K562 (cell line): ENCODE results near the gene PEPD. TPM values are rescaled to one million over a fixed set of nuclear protein-coding genes. Genes with fewer than 3 reads are reported as not detected.

ENCODE experiments used
- ATAC-seq: fragments of 200-7000 bp; cut with Tn5 transposase; 3 replicates; pipeline ENCODE4 v1.9.1; 2020; ENCODE audit warnings: moderate library complexity
- BruUV-seq: library from RNA; stranded (reverse); fragments of 400-500 nt; replicated peaks from 2 replicates; lab custom pipeline; 2021; lab: Mats Ljungman, UMichigan
- CTCF ChIA-PET: fragments of 300-600 bp; formaldehyde crosslinking; extraction: SDS; loops from one replicate; lab custom pipeline; 2021; ENCODE audit warnings: low intra/inter-chr PET ratio; lab: Yijun Ruan, JAX
- POLR2A ChIA-PET: fragments of 300-600, 350-650 bp; sonication (Branson Sonifier 250); formaldehyde crosslinking; extraction: SDS; loops from one replicate; lab custom pipeline; 2021; ENCODE audit warnings: antibody characterized with exemption, inconsistent platforms; lab: Yijun Ruan, JAX
- DNase-seq, 4 experiments: peaks; one replicate each; pipeline versions ENCODE4 v3.0.0 to v3.0.0-alpha.2; 2011 to 2018; ENCODE audit warnings: low spot score in 3 of 4, mixed read lengths in 3 of 4; ENCODE audit errors: extremely low read depth in 1 of 4
- FAIRE-seq: peaks from 2 replicates; lab custom pipeline; 2011; peaks lifted over from hg19 to GRCh38; lab: Jason Lieb, UNC
- H2AFZ ChIP-seq: 2 replicates; pipeline ENCODE4 v1.6.0; 2011; ENCODE audit warnings: low read depth, low read length, control low read depth, inconsistent platforms
- H3K27ac ChIP-seq: fragments of 200-600 bp; 3 replicates; pipeline ENCODE4 v1.8.0; 2011; ENCODE audit warnings: low read depth, mild to moderate bottlenecking, control low read depth, inconsistent platforms, low read length, moderate library complexity, mixed read lengths; ENCODE audit errors: extremely low read depth
- H3K27me3 ChIP-seq, 2 experiments: fragments of 300-600 bp in 1 of 2; 2 replicates in 1 of 2; 3 replicates in 1 of 2; pipeline versions ENCODE4 v1.6.0 to v1.8.0; 2011; ENCODE audit warnings: inconsistent platforms in 2 of 2, low read length in 2 of 2, mild to moderate bottlenecking in 1 of 2, mixed read lengths in 1 of 2, moderate library complexity in 1 of 2; ENCODE audit not compliant: control insufficient read depth in 2 of 2, insufficient read depth in 2 of 2
- H3K36me3 ChIP-seq: fragments of 300-600 bp; 3 replicates; pipeline ENCODE4 v1.8.0; 2011; ENCODE audit warnings: mild to moderate bottlenecking, low read length, inconsistent platforms; ENCODE audit not compliant: control insufficient read depth, insufficient read depth
- H3K4me1 ChIP-seq, 2 experiments: fragments of 200-600 bp in 1 of 2; replicated peaks in 1 of 2; 2 replicates in 1 of 2; 3 replicates in 1 of 2; pipeline versions ENCODE4 v1.5.1 to v1.8.0; 2011; ENCODE audit warnings: inconsistent platforms in 2 of 2, low read length in 2 of 2, mild to moderate bottlenecking in 1 of 2, mixed read lengths in 1 of 2, moderate library complexity in 1 of 2; ENCODE audit not compliant: control insufficient read depth in 2 of 2, insufficient read depth in 2 of 2
- H3K4me2 ChIP-seq: 2 replicates; pipeline ENCODE4 v1.6.1; 2011; ENCODE audit warnings: low read length, control low read depth, inconsistent platforms, mixed read lengths; ENCODE audit not compliant: insufficient read depth
- H3K4me3 ChIP-seq: fragments of 200-600 bp; sonication (generic), shearing (Covaris generic); 2 replicates; pipeline ENCODE4 v1.5.1; 2016; ENCODE audit warnings: control low read depth, inconsistent platforms
- H3K79me2 ChIP-seq: fragments of 200-600 bp; 3 replicates; pipeline ENCODE4 v1.8.0; 2011; ENCODE audit warnings: low read length, inconsistent platforms; ENCODE audit not compliant: control insufficient read depth, insufficient read depth
- H3K9ac ChIP-seq, 2 experiments: 2 replicates each; pipeline versions ENCODE4 v1.6.0 to v1.6.1; 2011; ENCODE audit warnings: low read depth in 2 of 2, low read length in 2 of 2, control low read depth in 1 of 2, inconsistent platforms in 1 of 2, mild to moderate bottlenecking in 1 of 2, mixed read lengths in 1 of 2; ENCODE audit not compliant: insufficient read depth in 1 of 2
- H3K9me1 ChIP-seq: one replicate; pipeline ENCODE4 v1.6.0; 2011; ENCODE audit warnings: inconsistent platforms, mild to moderate bottlenecking, low read length, moderate library complexity; ENCODE audit not compliant: control insufficient read depth, insufficient read depth
- H3K9me3 ChIP-seq: replicated peaks from 2 replicates; pipeline ENCODE4 v1.5.1; 2011; ENCODE audit warnings: low read depth, low read length, inconsistent platforms; ENCODE audit not compliant: control insufficient read depth, insufficient read depth
- H4K20me1 ChIP-seq: replicated peaks from 2 replicates; pipeline ENCODE4 v1.6.1; 2011; ENCODE audit warnings: low read length, inconsistent platforms, mixed read lengths; ENCODE audit not compliant: control insufficient read depth, insufficient read depth
- GATAD2A ChIP-seq: fragments of 450-650 bp; IDR thresholded peaks from 2 replicates; pipeline ENCODE4 v1.6.1; 2017
- KLF10 ChIP-seq: fragments of 250-450 bp; sonication (Bioruptor Pico); IDR thresholded peaks from 2 replicates; pipeline ENCODE4 v1.6.1; 2021; ENCODE audit warnings: matching md5 sums
- TAF7 ChIP-seq: fragments of 450-650 bp; IDR thresholded peaks from 2 replicates; pipeline ENCODE4 v1.6.1; 2016; ENCODE audit warnings: missing genetic modification characterization, missing compliant biosample characterization
- WGBS: fragments of 100-300 bp; shearing (Covaris generic); methylation state at CpG from one replicate; pipeline ENCODE4 v1.1.6; 2016; ENCODE audit warnings: low coverage, mixed read lengths; ENCODE audit not compliant: insufficient coverage; ENCODE audit errors: missing lambda C conversion rate; 5-methylcytosine and 5-hydroxymethylcytosine counted together
- in situ Hi-C: fragments of 300-500 bp; cut with MboI; formaldehyde crosslinking; loops from 4 replicates; pipeline ENCODE4 v1.15.0; 2018; ENCODE audit warnings: inconsistent platforms, mixed read lengths
- intact Hi-C: fragments of 100-400 bp; cut with micrococcal nuclease; formaldehyde crosslinking; loops from 2 replicates; pipeline ENCODE4 v1.14.2; 2022
- polyA plus RNA-seq, 8 experiments: library from polyadenylated mRNA; depleted of rRNA in 4 of 8; stranded (reverse) in 5 of 8; unstranded in 3 of 8; fragments of >200 nt; fragmentation: Nextera tagmentation in 2 of 8; fragmentation: Illumina TruSeq in 1 of 8; extraction: Ambion mirVana in 2 of 8; extraction: Trizol in 1 of 8; gene quantifications; 2 replicates each; pipeline versions ENCODE4 v1.2.1 to v1.2.3, GENCODE V29; 2011 to 2014; ENCODE audit warnings: inconsistent platforms in 1 of 8, missing spikeins in 1 of 8
- total RNA-seq, 7 experiments: library from RNA; depleted of rRNA in 6 of 7; stranded (reverse); fragments of >200 nt in 6 of 7; fragmentation: Illumina TruSeq in 2 of 7; extraction: Trizol in 2 of 7; gene quantifications; 2 replicates each; pipeline versions ENCODE4 v1.2.1 to v1.2.3, GENCODE V29; 2011 to 2021; ENCODE audit warnings: low replicate concordance in 1 of 7

Gene PEPD
- total and polyA plus RNA-seq, 9 of the 15 experiments (the other 6 are each of a cell fraction or from before 2014, with no cell fraction given): 1.3 to 19.2 (median 16.0) TPM

DNA sequence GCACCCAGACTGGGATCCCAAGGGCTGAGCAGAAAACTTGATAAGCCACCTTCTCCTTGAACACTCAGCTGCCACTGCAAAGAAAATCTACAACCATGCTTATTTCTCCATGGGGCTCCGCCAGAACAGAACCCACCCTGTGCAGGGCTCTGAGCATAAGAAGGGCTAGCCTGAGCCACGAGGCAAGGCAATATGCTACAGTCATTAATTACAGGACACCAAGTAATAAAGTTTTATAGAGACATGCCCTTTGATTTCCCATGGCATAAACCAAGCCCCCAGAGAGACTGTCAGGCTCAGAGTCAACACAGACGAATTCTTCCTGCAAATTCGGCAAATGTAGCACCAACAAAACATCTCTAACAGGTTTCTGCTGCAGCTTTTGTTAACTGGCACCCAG is 5.7 kb downstream of the PEPD start:
- Histone ChIP-seq H3K4me1 (peaks cover under 1 to 5% of the 10 kb centered on the region in 2 experiments; a peak in 2 of 5 replicates), H3K4me3 (no peak overlapping the region), H2AFZ (no peak overlapping the region), H3K4me2 (no peak overlapping the region), H3K36me3 (no peaks in the 10 kb centered on the region), H3K9me3 (no peaks in the 10 kb centered on the region), H4K20me1 (peaks cover 25% of the 10 kb centered on the region; the same call in 1 of the 2 replicates), H3K27me3 (peaks cover 0 to 3% of the 10 kb centered on the region in 2 experiments; a peak in 3 of 5 replicates), H3K9me1 (no peaks in the 10 kb centered on the region), H3K27ac (no peak overlapping the region), H3K9ac (no peak overlapping the region), H3K79me2 (no peaks in the 10 kb centered on the region)
- ATAC-seq: no peak
- DNase-seq: no peak
- BruUV-seq: no TSS peak
- 0% methylated on average over 4 of the region's 4 CpGs for WGBS
- intact Hi-C loops: no loop called here
- POLR2A ChIA-PET: interaction anchor here (0.6 kb wide), 1 partner anchor 70 kb away, joined by 3 read pairs; no protein-coding TSS in a partner anchor
- no peak for FAIRE-seq
- no peak for TF ChIP-seq GATAD2A
- CTCF ChIA-PET: no interaction called here
- in situ Hi-C loops: no loop called here

DNA sequence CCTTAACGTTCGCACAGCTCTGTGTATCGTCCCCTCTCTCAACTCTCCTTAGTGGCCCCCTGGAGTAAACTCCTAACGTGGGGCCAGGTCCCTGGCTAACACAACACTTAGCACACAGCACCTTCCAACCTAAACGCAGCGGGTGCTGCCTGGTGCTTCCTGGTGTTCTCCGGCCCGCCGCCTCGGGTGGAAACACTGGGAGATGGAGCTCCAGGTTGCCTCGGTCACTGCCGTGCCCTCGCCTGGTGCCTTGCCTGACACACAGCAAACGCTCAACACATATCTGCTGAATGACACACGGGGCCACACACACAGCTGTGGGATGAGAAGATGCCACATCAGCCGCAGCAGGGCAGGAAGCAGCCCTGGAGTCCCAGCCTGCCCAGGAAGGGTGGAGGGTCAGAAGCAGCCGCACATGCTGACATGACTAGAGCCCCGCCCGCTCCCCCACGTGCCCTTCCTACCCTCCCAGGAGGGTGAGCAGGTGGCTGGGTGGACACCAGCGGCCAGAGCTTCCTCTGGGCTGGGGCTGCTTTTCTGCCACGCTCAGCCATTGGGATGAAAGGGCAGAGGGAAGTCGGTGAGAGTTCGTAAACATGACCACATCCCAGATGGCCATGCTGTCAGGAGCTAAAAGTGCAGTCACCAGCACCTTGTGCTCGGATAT is 6.6 kb downstream of the PEPD start:
- 5% methylated on average over 22 of the region's 25 CpGs for WGBS
- H3K9me1 ChIP-seq: no peaks in the 10 kb centered on the region
- H4K20me1 ChIP-seq: peaks cover 20% of the 10 kb centered on the region; the same call in 1 of the 2 replicates
- no TSS peak for BruUV-seq
- peaks cover 0 to 3% of the 10 kb centered on the region in 2 experiments; a peak in 2 of 5 replicates for H3K27me3 ChIP-seq
- ChIA-PET POLR2A (interaction anchor here (0.6 kb wide), 1 partner anchor 14 kb away, joined by 3 read pairs; no protein-coding TSS in a partner anchor), CTCF (no interaction called here)
- no peak for ATAC-seq
- intact Hi-C loops (no loop called here), in situ Hi-C loops (no loop called here)
- no peak overlapping the region for H3K4me3 ChIP-seq
- no peak for DNase-seq
- H3K9me3 ChIP-seq: no peaks in the 10 kb centered on the region
- H3K27ac ChIP-seq: no peak overlapping the region
- peaks cover 0 to 5% of the 10 kb centered on the region in 2 experiments; a peak in 2 of 5 replicates for H3K4me1 ChIP-seq
- H3K79me2 ChIP-seq: no peaks in the 10 kb centered on the region
- no peak for FAIRE-seq
- H3K36me3 ChIP-seq: no peaks in the 10 kb centered on the region
- TF ChIP-seq TAF7 (tag): no peak
- no peak for TF ChIP-seq KLF10 (CRISPR knock-in tag)
- H2AFZ ChIP-seq: no peak overlapping the region
- H3K9ac ChIP-seq: peak overlapping the region in 1 of 2 experiments; percentile 26; a peak in 1 of 4 replicates
- no peak overlapping the region for H3K4me2 ChIP-seq
